Psoas muscle (tissue), 8 donors: ENCODE data around the gene ITPR1. TPM values are rescaled to one million over a fixed set of nuclear protein-coding genes. Genes with fewer than 3 reads are reported as not detected.

Experiments
- ATAC-seq, 4 donors: fragments of 200-7000 bp; cut with Tn5 transposase; one replicate each; pipeline ENCODE4 v1.9.1; 2020; ENCODE audit warnings: moderate library complexity in 3 of 4, mild to moderate bottlenecking in 2 of 4
- DNase-seq, 2 donors: peaks; one replicate each; pipeline ENCODE4 v3.0.0-alpha.2; 2020
- H3K27ac ChIP-seq: fragments of 200-600 bp; one replicate; pipeline ENCODE4 v1.8.0; 2022
- H3K27me3 ChIP-seq, 3 donors: fragments of 200-600 bp in 1 of 3; one replicate each; pipeline versions ENCODE4 v1.6.1 to v1.8.0; 2013 to 2022; ENCODE audit warnings: low read length in 2 of 3, mild to moderate bottlenecking in 2 of 3, moderate library complexity in 1 of 3; ENCODE audit not compliant: insufficient read depth in 3 of 3
- H3K36me3 ChIP-seq, 2 donors: fragments of 200-600 bp in 1 of 2; one replicate each; pipeline versions ENCODE4 v1.6.1 to v1.8.0; 2013 to 2022; ENCODE audit warnings: low read depth in 1 of 2, mild to moderate bottlenecking in 1 of 2, moderate library complexity in 1 of 2; ENCODE audit not compliant: insufficient read depth in 1 of 2
- H3K4me1 ChIP-seq: fragments of 200-600 bp; one replicate; pipeline ENCODE4 v1.8.0; 2022
- H3K4me3 ChIP-seq: fragments of 200-600 bp; one replicate; pipeline ENCODE4 v1.8.0; 2022; ENCODE audit warnings: mild to moderate bottlenecking
- H3K9me3 ChIP-seq: fragments of 200-600 bp; one replicate; pipeline ENCODE4 v1.8.0; 2022
- CTCF ChIP-seq: fragments of 200-600 bp; IDR thresholded peaks from one replicate; pipeline ENCODE4 v1.8.0; 2022; ENCODE audit warnings: antibody characterized with exemption
- WGBS, 3 donors: extraction: QIAGEN DNeasy Blood & Tissue Kit; methylation state at CpG; one replicate each; pipeline versions ENCODE4 v1.1.6 to v1.1.7; 2013; 5-methylcytosine and 5-hydroxymethylcytosine counted together
- intact Hi-C, 2 donors: fragments of 100-400 bp; cut with DNase I; formaldehyde crosslinking; loops; one replicate each; pipeline versions ENCODE4 v1.11.0 to v1.14.2; 2022
- polyA plus RNA-seq, 3 donors: library from polyadenylated mRNA; stranded (reverse); fragments of 200-250 nt; gene quantifications; one replicate each; pipeline ENCODE4 v1.2.3, GENCODE V29; 2013
- total RNA-seq, 4 donors: library from RNA; stranded (reverse); fragmentation: NEBNext Ultra II Directional in 2 of 4; extraction: Animal tissue kit (Norgen Biotek cat#: 25700) in 2 of 4; gene quantifications; one replicate each; pipeline versions ENCODE4 v1.2.1 to v1.2.4, GENCODE V29; 2021 to 2023
- donor health status: healthy with polysubstance abuse.
- donor health status: DM: no; HTN: no; CAD: no; lungs with moderate emphysema.
- donor health status: Bipolar disorder and iron deficiency.
- donor health status: healthy.
- donor health status: DM: yes; HTN: yes; CAD: no.
- donor health status: DM: no; HTN: no; CAD: no.
- donor health status: DM: no; HTN: no; CAD: no.
- donor health status: DM: yes; HTN: yes; CAD: no.

Gene ITPR1
- total and polyA plus RNA-seq, 7 donors = 4.4 to 9.2 (median 8.8) TPM

- no peak for DNase-seq
- Histone ChIP-seq H3K4me1 (peaks cover 42% of the 10 kb centered on the region), H3K36me3 (peaks cover 0 to under 1% of the 10 kb centered on the region in 2 donors), H3K27me3 (no peaks in the 10 kb centered on the region), H3K4me3 (no peak overlapping the region), H3K27ac (peak overlapping the region; percentile 76), H3K9me3 (no peaks in the 10 kb centered on the region)
- 65 to 78% (median 76%) methylated on average over 5 of the region's 5 CpGs for WGBS, 3 donors
- no peak for TF ChIP-seq CTCF
- intact Hi-C loops = loop anchor here (2.0 to 10.0 kb wide), 3 partner anchors 307 to 477 kb away; no protein-coding TSS in a partner anchor
- ATAC-seq = no peak
These were observed 224.2 kb downstream of the ITPR1 start for GRCh38 chr3:4717363-4717740.

GRCh38 chr3:4718179-4718736 is 225.1 kb downstream of the ITPR1 start:
- 40 to 60% (median 46%) methylated on average over 4 of the region's 4 CpGs for WGBS, 3 donors
- DNase-seq (no peak), ATAC-seq (peak in 2 of 4 donors; percentile 23 to 30)
- intact Hi-C loops = loop anchor here (10.0 kb wide), 2 partner anchors 307 to 477 kb away; no protein-coding TSS in a partner anchor
- H3K4me1 ChIP-seq = peaks cover 43% of the 10 kb centered on the region
- no peak for TF ChIP-seq CTCF
- peak overlapping the region; percentile 76 for H3K27ac ChIP-seq
- H3K4me3 ChIP-seq = peak overlapping the region; percentile 42
- H3K9me3 ChIP-seq = no peaks in the 10 kb centered on the region
- H3K27me3 ChIP-seq = no peaks in the 10 kb centered on the region
- no peaks in the 10 kb centered on the region for H3K36me3 ChIP-seq

- no peak for DNase-seq
- Histone ChIP-seq H3K27ac (peak overlapping the region; percentile 76), H3K36me3 (no peaks in the 10 kb centered on the region), H3K9me3 (no peaks in the 10 kb centered on the region), H3K4me1 (peaks cover 45% of the 10 kb centered on the region), H3K27me3 (no peaks in the 10 kb centered on the region), H3K4me3 (peak overlapping the region; percentile 42)
- no peak for TF ChIP-seq CTCF
- intact Hi-C loops = loop anchor here (10.0 kb wide), 2 partner anchors 306 to 476 kb away; no protein-coding TSS in a partner anchor
- peak; percentile 40 to 53 (median 46) for ATAC-seq
- WGBS, 3 donors = 7 to 11% (median 11%) methylated on average over 8 of the region's 8 CpGs
These were observed 225.9 kb downstream of the ITPR1 start for GRCh38 chr3:4719046-4719501.

GRCh38 chr3:4720316-4721075 is 227.3 kb downstream of the ITPR1 start:
- WGBS, 3 donors = 27 to 41% (median 36%) methylated on average over 12 of the region's 12 CpGs
- ATAC-seq = peak in 2 of 4 donors; percentile 33 to 50
- Histone ChIP-seq H3K4me3 (no peak overlapping the region), H3K4me1 (peaks cover 48% of the 10 kb centered on the region), H3K9me3 (no peaks in the 10 kb centered on the region), H3K36me3 (no peaks in the 10 kb centered on the region), H3K27me3 (no peaks in the 10 kb centered on the region), H3K27ac (peak overlapping the region; percentile 42)
- DNase-seq = peak; percentile 45 to 57
- TF ChIP-seq CTCF = peak; percentile 23
- intact Hi-C loops = loop anchor here (2.0 to 5.0 kb wide), 5 partner anchors 57 to 262 kb away; no protein-coding TSS in a partner anchor
